22Rv1 (cell line): ENCODE measurements around the gene JADE1.

Experiments
- CTCF ChIP-seq: fragments of 450-650 bp; IDR thresholded peaks from 2 replicates; pipeline ENCODE4 v1.5.1; 2017; ENCODE audit warnings: mild to moderate bottlenecking
- ZFX ChIP-seq: fragments of 450-650 bp; IDR thresholded peaks from 2 replicates; pipeline ENCODE4 v1.6.1; 2017; ENCODE audit warnings: antibody characterized with exemption, borderline replicate concordance

GRCh38 chr4:128831531-128832242, 22.2 kb downstream of the JADE1 start:
- TF ChIP-seq CTCF = no peak
- no peak for TF ChIP-seq ZFX
